ENCODE measurements around the gene TSSK3.

DNA sequence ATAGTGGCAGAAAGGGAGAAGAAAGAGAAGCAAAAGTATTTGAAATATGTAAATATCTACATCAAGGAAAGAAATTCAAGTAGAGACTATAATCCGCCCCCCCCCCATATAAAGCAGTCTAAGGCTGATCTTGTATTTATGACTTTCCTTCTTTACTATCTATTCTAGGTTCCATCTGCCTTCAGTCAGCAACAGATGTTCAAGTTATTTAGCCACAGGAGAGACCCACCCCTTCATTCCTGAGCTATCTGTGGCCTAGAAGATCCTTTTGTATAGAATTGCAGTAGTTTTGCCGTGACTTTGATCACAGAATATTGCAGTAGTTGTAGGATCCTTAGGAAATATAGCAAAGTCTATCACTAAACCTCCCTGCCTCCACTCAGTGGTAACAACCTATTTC lies 42.6 kb downstream of the TSSK3 start:
- TF ChIP-seq TAF1 (IDR thresholded peaks at IDR 0.05; ENCODE audit: borderline replicate concordance, insufficient read depth, low read length) (no peak), SIN3A (IDR thresholded peaks at IDR 0.05; ENCODE audit: borderline replicate concordance, insufficient read depth, low read length) (no peak), POLR2AphosphoS5 (IDR thresholded peaks at IDR 0.05; ENCODE audit: low read depth, low read length) (no peak), FOXP2 (optimal IDR thresholded peaks at IDR 0.05; ENCODE audit: borderline replicate concordance, extremely low read depth, extremely low read length, insufficient read depth) (no peak)
- TF ChIP-seq, protein P1, sequence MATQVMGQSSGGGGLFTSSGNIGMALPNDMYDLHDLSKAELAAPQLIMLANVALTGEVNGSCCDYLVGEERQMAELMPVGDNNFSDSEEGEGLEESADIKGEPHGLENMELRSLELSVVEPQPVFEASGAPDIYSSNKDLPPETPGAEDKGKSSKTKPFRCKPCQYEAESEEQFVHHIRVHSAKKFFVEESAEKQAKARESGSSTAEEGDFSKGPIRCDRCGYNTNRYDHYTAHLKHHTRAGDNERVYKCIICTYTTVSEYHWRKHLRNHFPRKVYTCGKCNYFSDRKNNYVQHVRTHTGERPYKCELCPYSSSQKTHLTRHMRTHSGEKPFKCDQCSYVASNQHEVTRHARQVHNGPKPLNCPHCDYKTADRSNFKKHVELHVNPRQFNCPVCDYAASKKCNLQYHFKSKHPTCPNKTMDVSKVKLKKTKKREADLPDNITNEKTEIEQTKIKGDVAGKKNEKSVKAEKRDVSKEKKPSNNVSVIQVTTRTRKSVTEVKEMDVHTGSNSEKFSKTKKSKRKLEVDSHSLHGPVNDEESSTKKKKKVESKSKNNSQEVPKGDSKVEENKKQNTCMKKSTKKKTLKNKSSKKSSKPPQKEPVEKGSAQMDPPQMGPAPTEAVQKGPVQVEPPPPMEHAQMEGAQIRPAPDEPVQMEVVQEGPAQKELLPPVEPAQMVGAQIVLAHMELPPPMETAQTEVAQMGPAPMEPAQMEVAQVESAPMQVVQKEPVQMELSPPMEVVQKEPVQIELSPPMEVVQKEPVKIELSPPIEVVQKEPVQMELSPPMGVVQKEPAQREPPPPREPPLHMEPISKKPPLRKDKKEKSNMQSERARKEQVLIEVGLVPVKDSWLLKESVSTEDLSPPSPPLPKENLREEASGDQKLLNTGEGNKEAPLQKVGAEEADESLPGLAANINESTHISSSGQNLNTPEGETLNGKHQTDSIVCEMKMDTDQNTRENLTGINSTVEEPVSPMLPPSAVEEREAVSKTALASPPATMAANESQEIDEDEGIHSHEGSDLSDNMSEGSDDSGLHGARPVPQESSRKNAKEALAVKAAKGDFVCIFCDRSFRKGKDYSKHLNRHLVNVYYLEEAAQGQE (IDR thresholded peaks at IDR 0.05; ENCODE audit: insufficient read depth in 1 of 2, low read depth in 2 of 2, low read length in 2 of 2), result no peak

Measured in PFSK-1 (cell line).